ENCODE results near the gene INPP5D. TPM values are rescaled to one million over a fixed set of nuclear protein-coding genes. Genes with fewer than 3 reads are reported as not detected.
A peak's percentile ranks its signal among the peaks of the same experiment; 100 is the strongest.

INPP5D gene
- total RNA-seq, 4 donors from 2014 or later: 7.8 to 40.4 (median 26.1) TPM

GRCh38 chr2:233012301-233012971 is 47.7 kb upstream of the INPP5D start:
- Histone ChIP-seq H3K27me3 (no peaks in the 10 kb centered on the region), H3K9me3 (no peaks in the 10 kb centered on the region), H3K36me3 (no peaks in the 10 kb centered on the region), H3K27ac (peak overlapping the region; percentile 83 to 87 (median 84)), H3K4me3 (peak overlapping the region in 3 of 4 donors; percentile 17 to 47 (median 21)), H3K4me1 (peaks cover 0 to 17% (median 5%) of the 10 kb centered on the region in 4 donors)
- 28% methylated on average over 12 of the region's 12 CpGs; no CpG with 5 or more reads in 1 of the 2 donors for WGBS, 2 donors (ENCODE audit: low coverage in 1 of 2)
- DNase-seq: peak; percentile 72
- TF ChIP-seq POLR2AphosphoS5 (IDR thresholded peaks at IDR 0.05) (peak in 2 of 3 donors; percentile 15 to 55), EP300 (IDR thresholded peaks at IDR 0.05; ENCODE audit: low read depth) (no peak), POLR2A (IDR thresholded peaks at IDR 0.05) (no peak)
- TF ChIP-seq, protein P1, sequence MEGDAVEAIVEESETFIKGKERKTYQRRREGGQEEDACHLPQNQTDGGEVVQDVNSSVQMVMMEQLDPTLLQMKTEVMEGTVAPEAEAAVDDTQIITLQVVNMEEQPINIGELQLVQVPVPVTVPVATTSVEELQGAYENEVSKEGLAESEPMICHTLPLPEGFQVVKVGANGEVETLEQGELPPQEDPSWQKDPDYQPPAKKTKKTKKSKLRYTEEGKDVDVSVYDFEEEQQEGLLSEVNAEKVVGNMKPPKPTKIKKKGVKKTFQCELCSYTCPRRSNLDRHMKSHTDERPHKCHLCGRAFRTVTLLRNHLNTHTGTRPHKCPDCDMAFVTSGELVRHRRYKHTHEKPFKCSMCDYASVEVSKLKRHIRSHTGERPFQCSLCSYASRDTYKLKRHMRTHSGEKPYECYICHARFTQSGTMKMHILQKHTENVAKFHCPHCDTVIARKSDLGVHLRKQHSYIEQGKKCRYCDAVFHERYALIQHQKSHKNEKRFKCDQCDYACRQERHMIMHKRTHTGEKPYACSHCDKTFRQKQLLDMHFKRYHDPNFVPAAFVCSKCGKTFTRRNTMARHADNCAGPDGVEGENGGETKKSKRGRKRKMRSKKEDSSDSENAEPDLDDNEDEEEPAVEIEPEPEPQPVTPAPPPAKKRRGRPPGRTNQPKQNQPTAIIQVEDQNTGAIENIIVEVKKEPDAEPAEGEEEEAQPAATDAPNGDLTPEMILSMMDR (IDR thresholded peaks at IDR 0.05): peak in 2 of 5 experiments; percentile 43 to 47
- intact Hi-C loops (cut with DNase I; ENCODE audit: low total_unique reads): no loop called here
- in situ Hi-C loops (cut with MboI; ENCODE audit: low pct_ligation_motif_present in 1 of 4, low pct_unique_long_range_greater_than_20kb in 1 of 4, low sequenced_read_pairs in 3 of 4): no loop called here

DNA sequence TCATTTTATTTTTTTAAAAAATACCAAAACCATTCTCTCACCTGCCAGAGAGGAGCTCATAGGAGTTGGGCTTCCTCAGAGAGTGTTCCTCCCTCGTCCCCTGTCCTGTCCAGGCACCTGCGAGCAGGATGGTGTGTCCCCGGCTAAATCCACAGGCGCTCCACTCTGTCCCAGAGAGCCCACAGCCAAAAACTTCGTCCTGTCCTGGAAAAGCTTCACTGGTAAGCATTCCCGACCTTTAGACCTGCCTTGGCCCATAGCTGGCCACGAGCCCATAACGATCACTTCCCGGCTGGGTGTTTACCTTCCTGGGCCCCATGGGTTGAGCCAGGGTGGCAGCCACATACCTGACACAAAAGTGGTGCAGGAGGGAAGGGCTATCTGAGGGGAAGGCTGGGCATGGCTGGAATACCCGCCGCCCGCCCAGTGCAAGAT is 47.1 kb upstream of the INPP5D start, which contains the start of gene NGEF:
Gene NGEF, minus strand, starts transcription at position 230 of the 435 bp plus-strand sequence. CDS start 38,366 bp downstream, outside the sequence.
- Histone ChIP-seq H3K27me3 (no peaks in the 10 kb centered on the region), H3K27ac (peak within 1 kb of the TSS; percentile 83 to 87 (median 84)), H3K36me3 (no peaks in the 10 kb centered on the region), H3K9me3 (no peaks in the 10 kb centered on the region), H3K4me3 (peak within 1 kb of the TSS in 3 of 4 donors; percentile 17 to 47 (median 21)), H3K4me1 (peaks cover 0 to 18% (median 6%) of the 10 kb centered on the region in 4 donors)
- in situ Hi-C loops (cut with MboI; ENCODE audit: low pct_ligation_motif_present in 1 of 4, low pct_unique_long_range_greater_than_20kb in 1 of 4, low sequenced_read_pairs in 3 of 4): no loop called here
- 55 to 56% methylated on average over 2 to 12 of the region's 12 CpGs for WGBS, 2 donors (ENCODE audit: low coverage in 1 of 2)
- DNase-seq: peak; percentile 91
- intact Hi-C loops (cut with DNase I; ENCODE audit: low total_unique reads): no loop called here
- TF ChIP-seq, protein P1 (IDR thresholded peaks at IDR 0.05): peak in 1 of 5 experiments; percentile 0
- no peak for TF ChIP-seq EP300 (IDR thresholded peaks at IDR 0.05; ENCODE audit: low read depth)
- peak; percentile 51 for TF ChIP-seq POLR2A (IDR thresholded peaks at IDR 0.05)
- TF ChIP-seq POLR2AphosphoS5 (IDR thresholded peaks at IDR 0.05): peak in 2 of 3 donors; percentile 63 to 75

- H3K27me3 ChIP-seq: no peaks in the 10 kb centered on the region
- no peak for TF ChIP-seq POLR2A (IDR thresholded peaks at IDR 0.05)
- TF ChIP-seq POLR2AphosphoS5 (IDR thresholded peaks at IDR 0.05): no peak
- TF ChIP-seq, protein P1 (IDR thresholded peaks at IDR 0.05): no peak
- TF ChIP-seq EP300 (IDR thresholded peaks at IDR 0.05; ENCODE audit: low read depth): no peak
- H3K27ac ChIP-seq: peak overlapping the region; percentile 83 to 87 (median 84)
- H3K4me1 ChIP-seq: peaks cover 0 to 23% (median 6%) of the 10 kb centered on the region in 4 donors
- H3K4me3 ChIP-seq: peak overlapping the region in 1 of 4 donors; percentile 47
- in situ Hi-C loops (cut with MboI; ENCODE audit: low pct_ligation_motif_present in 1 of 4, low pct_unique_long_range_greater_than_20kb in 1 of 4, low sequenced_read_pairs in 3 of 4): no loop called here
- intact Hi-C loops (cut with DNase I; ENCODE audit: low total_unique reads): no loop called here
- H3K36me3 ChIP-seq: no peaks in the 10 kb centered on the region
- WGBS, 2 donors (ENCODE audit: low coverage in 1 of 2): 50 to 56% methylated on average over 1 of the region's 1 CpG
- H3K9me3 ChIP-seq: no peaks in the 10 kb centered on the region
- DNase-seq: no peak
These were observed 46.5 kb upstream of the INPP5D start for GRCh38 chr2:233013650-233014049.

DNA sequence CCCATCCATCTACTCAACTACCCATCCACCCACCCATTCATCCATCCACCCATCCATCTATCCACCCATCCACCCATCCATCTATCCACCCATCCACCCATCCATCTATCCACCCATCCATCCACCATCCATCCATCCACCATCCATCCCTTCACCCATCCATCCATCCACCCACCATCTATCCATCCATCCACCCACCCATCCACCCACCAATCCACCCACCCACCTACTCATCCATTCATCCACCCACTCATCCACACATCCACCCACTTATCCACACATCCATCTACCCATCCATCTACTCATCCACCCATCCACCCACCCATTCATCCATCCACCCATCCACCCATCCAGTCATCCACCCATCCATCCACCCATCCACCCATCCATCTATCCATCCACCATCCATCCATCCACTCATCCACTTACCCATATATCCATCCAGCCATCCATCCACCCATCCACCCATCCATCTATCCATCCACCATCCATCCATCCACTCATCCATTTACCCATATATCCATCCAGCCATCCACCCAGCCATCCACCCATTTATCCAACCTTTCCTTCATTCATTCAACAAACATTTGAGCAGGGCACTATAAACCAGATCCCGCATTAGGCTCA is 45.0 kb upstream of the INPP5D start:
- peaks cover 0 to 23% (median 8%) of the 10 kb centered on the region in 4 donors for H3K4me1 ChIP-seq
- in situ Hi-C loops (cut with MboI; ENCODE audit: low pct_ligation_motif_present in 1 of 4, low pct_unique_long_range_greater_than_20kb in 1 of 4, low sequenced_read_pairs in 3 of 4): no loop called here
- no peaks in the 10 kb centered on the region for H3K27me3 ChIP-seq
- 100% methylated on average over 1 of the region's 1 CpG for WGBS, 2 donors (ENCODE audit: low coverage in 1 of 2)
- H3K4me3 ChIP-seq: no peak overlapping the region
- no peak for DNase-seq
- TF ChIP-seq, protein P1 (IDR thresholded peaks at IDR 0.05): no peak
- TF ChIP-seq EP300 (IDR thresholded peaks at IDR 0.05; ENCODE audit: low read depth) (no peak), POLR2A (IDR thresholded peaks at IDR 0.05) (no peak), POLR2AphosphoS5 (IDR thresholded peaks at IDR 0.05) (no peak)
- H3K36me3 ChIP-seq: no peaks in the 10 kb centered on the region
- H3K27ac ChIP-seq: no peak overlapping the region
- no peaks in the 10 kb centered on the region for H3K9me3 ChIP-seq
- intact Hi-C loops (cut with DNase I; ENCODE audit: low total_unique reads): no loop called here

Measured in transverse colon (tissue), 4 donors.